HepG2 (cell line): ENCODE measurements around the gene IRAK2. TPM values are rescaled to one million over a fixed set of nuclear protein-coding genes. Genes with fewer than 3 reads are reported as not detected.
A peak's percentile ranks its signal among the peaks of the same experiment; 100 is the strongest.

Experiments
- DMTF1 ChIP-seq: sonication (generic); formaldehyde crosslinking; IDR thresholded peaks from 2 replicates; pipeline ENCODE4 v1.4.0; 2020; ENCODE audit warnings: mild to moderate bottlenecking, missing genetic modification reagents
- DZIP1 ChIP-seq: sonication (generic); formaldehyde crosslinking; IDR thresholded peaks from 2 replicates; pipeline ENCODE4 v1.5.0; 2020; ENCODE audit warnings: mild to moderate bottlenecking, missing genetic modification reagents
- GMEB2 ChIP-seq: IDR thresholded peaks from 2 replicates; pipeline ENCODE4 v1.6.1; 2016; ENCODE audit warnings: missing biosample characterization, missing genetic modification reagents, low read depth
- IKZF1 ChIP-seq: fragments of 450-650 bp; IDR thresholded peaks from 2 replicates; pipeline ENCODE4 v1.7.1; 2016
- KLF11 ChIP-seq: IDR thresholded peaks from 2 replicates; pipeline ENCODE4 v1.6.1; 2016; ENCODE audit warnings: missing compliant biosample characterization
- NCOR1 ChIP-seq: fragments of 200-600 bp; sonication (generic); IDR thresholded peaks from 2 replicates; pipeline ENCODE4 v1.7.0; 2017; ENCODE audit warnings: antibody characterized with exemption, low read length, borderline replicate concordance
- NFE2 ChIP-seq: sonication (generic); formaldehyde crosslinking; IDR thresholded peaks from 2 replicates; pipeline ENCODE4 v1.4.0; 2020; ENCODE audit warnings: missing genetic modification reagents
- NFIC ChIP-seq: IDR thresholded peaks from 2 replicates; pipeline ENCODE4 v1.6.1; 2012; ENCODE audit warnings: mild to moderate bottlenecking, low read length, inconsistent platforms
- RFXANK ChIP-seq: IDR thresholded peaks from 2 replicates; pipeline ENCODE4 v1.6.1; 2016
- RNF219 ChIP-seq: sonication (generic); formaldehyde crosslinking; IDR thresholded peaks from 2 replicates; pipeline ENCODE4 v1.5.0; 2020; ENCODE audit warnings: mild to moderate bottlenecking, missing genetic modification reagents
- ZBTB34 ChIP-seq: sonication (generic); formaldehyde crosslinking; IDR thresholded peaks from 2 replicates; pipeline ENCODE4 v1.8.0; 2022; ENCODE audit warnings: mild to moderate bottlenecking, missing genetic modification reagents
- ZFY ChIP-seq: sonication (generic); formaldehyde crosslinking; IDR thresholded peaks from 2 replicates; pipeline ENCODE4 v1.4.0; 2020; ENCODE audit warnings: missing genetic modification reagents
- ZNF564 ChIP-seq: sonication (generic); formaldehyde crosslinking; IDR thresholded peaks from 2 replicates; pipeline ENCODE4 v1.8.1; 2023; ENCODE audit warnings: mild to moderate bottlenecking, missing genetic modification reagents
- ZNF784 ChIP-seq: sonication (generic); formaldehyde crosslinking; IDR thresholded peaks from 2 replicates; pipeline ENCODE4 v1.5.1; 2020; ENCODE audit warnings: missing genetic modification reagents, mild to moderate bottlenecking, borderline replicate concordance
- polyA plus RNA-seq, 8 experiments: library from polyadenylated mRNA; depleted of rRNA in 3 of 8; stranded (reverse) in 7 of 8; unstranded in 1 of 8; fragments of >200 nt; fragmentation: Illumina TruSeq in 4 of 8; extraction: Trizol in 4 of 8; gene quantifications; 2 replicates each; pipeline versions ENCODE4 v1.2.1 to v1.2.3, GENCODE V29; 2011 to 2016; ENCODE audit warnings: low read depth in 4 of 8, missing spikeins in 1 of 8, mixed read lengths in 1 of 8; ENCODE audit not compliant: insufficient read depth in 1 of 8
- total RNA-seq, 5 experiments: library from RNA; depleted of rRNA; stranded (reverse); fragments of >200 nt; fragmentation: Illumina TruSeq; extraction: Trizol; gene quantifications; 2 replicates each; pipeline ENCODE4 v1.2.3, GENCODE V29; 2016; ENCODE audit warnings: low read depth in 1 of 5

Gene IRAK2
- total and polyA plus RNA-seq, 2 of the 13 experiments (the other 11 are each of a cell fraction or from before 2014, with no cell fraction given), result 13.1 to 23.3 TPM

GRCh38 chr3:10224794-10225665 is 60.3 kb downstream of the IRAK2 start (continued):
- TF ChIP-seq NCOR1 (peak; percentile 92; the same call in 1 of the 2 replicates), ZBTB34 (CRISPR knock-in tag) (peak; percentile 91; the same call in 1 of the 2 replicates), IKZF1 (no peak), RNF219 (no peak), RFXANK (no peak), DMTF1 (CRISPR knock-in tag) (no peak), ZFY (CRISPR knock-in tag) (no peak), ZNF564 (CRISPR knock-in tag) (no peak), DZIP1 (CRISPR knock-in tag) (no peak), GMEB2 (peak; percentile 27; the same call in 1 of the 2 replicates), NFE2 (CRISPR knock-in tag) (no peak), KLF11 (CRISPR knock-in tag) (no peak), ZNF784 (no peak), NFIC (peak; percentile 98)
